ENCODE measurements around the gene SRP72. TPM values are rescaled to one million over a fixed set of nuclear protein-coding genes. Genes with fewer than 3 reads are reported as not detected.

Gene SRP72
- total and polyA plus RNA-seq, 2 of the 4 experiments (the other 2 are of a cell fraction), result 73.8 to 123 TPM

DNA sequence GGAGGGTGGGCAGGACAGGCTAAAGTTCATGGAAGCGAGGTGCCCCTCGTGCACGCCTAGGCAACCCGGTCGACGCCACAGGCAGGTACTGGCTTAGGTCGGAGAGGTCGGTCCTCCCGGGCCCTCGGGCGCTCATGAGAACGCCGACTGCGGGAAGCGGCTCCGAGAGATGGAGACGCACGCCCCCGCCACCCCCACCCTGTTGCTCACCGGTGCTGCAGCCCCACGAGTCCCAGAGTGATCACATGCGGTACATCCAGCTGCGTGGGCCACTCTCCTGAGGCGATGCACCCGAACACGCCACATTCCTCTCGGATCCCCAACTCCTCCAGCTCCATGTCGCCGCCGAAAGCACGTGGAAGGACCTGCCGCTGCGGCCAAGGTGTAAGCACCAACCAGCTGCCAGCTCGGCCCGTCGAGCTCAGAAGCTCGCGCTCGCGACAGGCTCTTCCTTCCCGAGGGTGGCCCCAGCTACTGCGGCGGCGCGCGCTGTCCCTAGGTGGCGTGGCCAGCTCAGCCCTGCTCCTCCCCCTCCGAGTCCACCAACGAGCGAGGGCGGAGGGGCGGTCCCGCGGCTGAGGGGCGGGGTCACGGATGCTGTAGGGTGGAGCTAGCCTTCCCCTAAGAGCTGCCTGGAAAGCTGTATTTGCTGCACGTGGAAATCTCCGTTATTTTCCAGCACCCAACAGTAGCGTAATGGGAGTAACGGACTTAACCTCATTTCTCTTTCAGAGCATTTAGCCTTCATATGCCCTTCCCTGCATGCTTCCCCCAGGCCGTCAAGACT, 32.1 kb upstream of the SRP72 start, which contains the start of gene PPAT:
TSS of gene PPAT (minus strand) at position 476 of the 787 bp plus-strand sequence. CDS start at position 338, 138 bp downstream.
- Histone ChIP-seq H3K4ac (ENCODE audit: low read depth, low read length) (peak within 1 kb of the TSS; percentile 92), H3K9ac (ENCODE audit: low read depth, low read length) (peak within 1 kb of the TSS; percentile 68), H3K27ac (ENCODE audit: insufficient read depth, low read length) (peak within 1 kb of the TSS; percentile 79), H2AFZ (replicated peaks; ENCODE audit: low read length, poor library complexity) (peak within 1 kb of the TSS; percentile 99), H3K4me1 (ENCODE audit: control insufficient read depth, insufficient read depth, low read length) (no peaks in the 10 kb centered on the region), H3K27me3 (ENCODE audit: control insufficient read depth, insufficient read depth, low read length) (no peaks in the 10 kb centered on the region), H2AK9ac (replicated peaks; ENCODE audit: low read depth, low read length, poor library complexity) (peak within 1 kb of the TSS; percentile 100), H2BK15ac (ENCODE audit: low read depth, low read length) (no peak within 1 kb of the TSS; the same call in 2 of the 3 replicates), H2BK120ac (ENCODE audit: low read depth, low read length) (peak within 1 kb of the TSS; percentile 62), H2BK5ac (ENCODE audit: low read depth, low read length, poor library complexity, severe bottlenecking) (peak within 1 kb of the TSS; percentile 84), H3K14ac (replicated peaks; ENCODE audit: low read depth, low read length) (peak within 1 kb of the TSS; percentile 96), H3K4me3 (ENCODE audit: insufficient read depth, low read depth, low read length) (peak within 1 kb of the TSS; percentile 59), H2BK20ac (ENCODE audit: low read depth, low read length) (0 out of 2 replicates have a peak within 1 kb of the TSS, but pooled peaks have one; percentile 30), H3K79me1 (ENCODE audit: low read depth in 1 of 2, low read length in 2 of 2) (peaks cover 6 to 45% of the 10 kb centered on the region in 2 experiments; a peak in 3 of 4 replicates), H4K8ac (ENCODE audit: low read depth in 2 of 2, low read length in 2 of 2) (peak within 1 kb of the TSS; percentile 85 to 92), H2AK5ac (ENCODE audit: low read depth, low read length) (peak within 1 kb of the TSS; percentile 89), H4K91ac (ENCODE audit: insufficient read depth, low read depth, low read length) (peak within 1 kb of the TSS; percentile 88), H3K36me3 (ENCODE audit: control insufficient read depth, insufficient read depth, low read length) (no peaks in the 10 kb centered on the region; the same call in 1 of the 2 replicates), H3K23ac (ENCODE audit: low read depth, low read length) (peak within 1 kb of the TSS; percentile 92), H3K56ac (ENCODE audit: extremely low read depth, insufficient read depth, low read length) (peak within 1 kb of the TSS; percentile 99), H3K4me2 (ENCODE audit: low read depth, low read length) (peak within 1 kb of the TSS; percentile 95), H4K5ac (ENCODE audit: low read depth, low read length) (0 out of 2 replicates have a peak within 1 kb of the TSS, but pooled peaks have one; percentile 10), H3K9me3 (ENCODE audit: control insufficient read depth, insufficient read depth, low read length) (no peaks in the 10 kb centered on the region), H4K20me1 (ENCODE audit: insufficient read depth, low read length) (peaks cover 11% of the 10 kb centered on the region), H3K9me1 (ENCODE audit: insufficient read depth, low read length) (peaks cover 4% of the 10 kb centered on the region; the same call in 1 of the 2 replicates), H3K18ac (ENCODE audit: low read depth, low read length) (peak within 1 kb of the TSS; percentile 36)
- peak; percentile 95 for DNase-seq
- 1% methylated on average over 26 of the region's 61 CpGs; no CpG with 5 or more reads in 1 of the 2 experiments for WGBS, 2 experiments (ENCODE audit: extremely low coverage in 2 of 2, insufficient read length in 1 of 2)
- BruUV-seq (replicated peaks), result no TSS peak
- in situ Hi-C loops (cut with MboI; ENCODE audit: low sequenced_read_pairs) (no loop called here), dilution Hi-C loops (cut with HindIII; ENCODE audit: low sequenced_read_pairs, unreplicated experiment) (no loop called here), intact Hi-C loops (cut with micrococcal nuclease) (no loop called here)
- ChIA-PET CTCF (interaction anchor here (0.6 to 1.3 kb wide), 3 partner anchors 10 to 1007 kb away, joined by 6 to 8 read pairs (median 6); no protein-coding TSS in a partner anchor), POLR2A (ENCODE audit: unreplicated experiment) (interaction anchor here (0.6 to 1.8 kb wide), 3 partner anchors 8 to 1037 kb away, joined by 3 to 6 read pairs (median 3); no protein-coding TSS in a partner anchor)
- ATAC-seq (ENCODE audit: low read depth), result peak; percentile 93
- no peak for TF ChIP-seq RAD21 (IDR thresholded peaks at IDR 0.05; ENCODE audit: low read length)
- peak; percentile 57 for TF ChIP-seq BHLHE40 (IDR thresholded peaks at IDR 0.05; ENCODE audit: low read depth, low read length)
- TF ChIP-seq, protein P1, sequence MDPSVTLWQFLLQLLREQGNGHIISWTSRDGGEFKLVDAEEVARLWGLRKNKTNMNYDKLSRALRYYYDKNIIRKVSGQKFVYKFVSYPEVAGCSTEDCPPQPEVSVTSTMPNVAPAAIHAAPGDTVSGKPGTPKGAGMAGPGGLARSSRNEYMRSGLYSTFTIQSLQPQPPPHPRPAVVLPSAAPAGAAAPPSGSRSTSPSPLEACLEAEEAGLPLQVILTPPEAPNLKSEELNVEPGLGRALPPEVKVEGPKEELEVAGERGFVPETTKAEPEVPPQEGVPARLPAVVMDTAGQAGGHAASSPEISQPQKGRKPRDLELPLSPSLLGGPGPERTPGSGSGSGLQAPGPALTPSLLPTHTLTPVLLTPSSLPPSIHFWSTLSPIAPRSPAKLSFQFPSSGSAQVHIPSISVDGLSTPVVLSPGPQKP (IDR thresholded peaks at IDR 0.05; ENCODE audit: borderline replicate concordance, low read depth, low read length), result no peak
- no peak for TF ChIP-seq FOS (IDR thresholded peaks at IDR 0.05; ENCODE audit: low read depth, low read length)
- no peak for TF ChIP-seq RFX5 (IDR thresholded peaks at IDR 0.05; ENCODE audit: low read depth, low read length)
- 0 out of 2 replicates have a peak, but pooled peaks have one; percentile 24 for TF ChIP-seq MAZ (IDR thresholded peaks at IDR 0.05; ENCODE audit: borderline replicate concordance, low read depth, low read length)
- TF ChIP-seq RCOR1 (IDR thresholded peaks at IDR 0.05; ENCODE audit: insufficient replicate concordance, low read length), result no peak
- no peak; the same call in 1 of the 2 replicates for TF ChIP-seq CHD1 (IDR thresholded peaks at IDR 0.05; ENCODE audit: low read depth, low read length)
- TF ChIP-seq USF2 (IDR thresholded peaks at IDR 0.05; ENCODE audit: low read depth, low read length), result peak; percentile 50
- no peak for TF ChIP-seq SMC3 (IDR thresholded peaks at IDR 0.05; ENCODE audit: low read depth, low read length)
- peak; percentile 89 for TF ChIP-seq MXI1 (IDR thresholded peaks at IDR 0.05; ENCODE audit: borderline replicate concordance, low read depth, low read length)
- no peak for TF ChIP-seq MAFK (IDR thresholded peaks at IDR 0.05; ENCODE audit: low read depth, low read length)

Measured in IMR-90 (cell line).